Stimulated activated CD4-positive, alpha-beta T cell treated with anti-CD3 and anti-CD28 coated beads, Interleukin-1b, Interleukin-23, amount 100 ng/mL, for 48 hours (primary cell): ENCODE results near the gene NUDCD3.
"Not testable (repeated sequence)": the region's sequence is repeated elsewhere in the genome, so short reads cannot be mapped to it uniquely, and the experiment has no call there.

ENCODE experiments used
- DNase-seq: peaks from one replicate; pipeline ENCODE4 v3.0.0-alpha.2; 2020

NUDCD3 gene

GRCh38 chr7:44445986-44446671 lies 44.3 kb downstream of the NUDCD3 start:
- no peak for DNase-seq

- DNase-seq, result no peak
Measured at GRCh38 chr7:44441079-44441478, 49.4 kb downstream of the NUDCD3 start.

DNA sequence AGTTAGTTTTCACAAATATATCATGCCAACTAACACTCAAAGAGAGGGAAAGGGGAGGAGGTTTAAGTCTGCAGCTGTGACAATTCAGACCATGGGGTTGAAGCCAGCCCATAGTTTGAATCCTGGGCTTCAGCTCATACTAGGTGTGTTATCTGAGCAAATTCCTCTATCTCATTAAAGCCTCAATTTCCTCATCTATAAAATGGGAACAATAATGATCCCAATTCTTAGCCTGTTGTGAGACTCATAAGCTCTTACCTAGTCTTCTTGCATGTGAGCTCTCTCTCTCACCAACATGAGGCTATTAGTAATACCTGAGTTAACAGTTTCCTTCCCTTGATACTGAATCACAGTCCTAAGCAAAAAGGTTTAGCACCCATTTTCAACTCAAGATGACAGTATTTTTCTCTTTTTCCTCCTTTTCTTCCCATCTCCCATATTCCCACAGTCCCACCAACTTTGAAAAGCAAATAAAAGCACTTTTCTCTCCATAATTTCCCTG lies 49.8 kb downstream of the NUDCD3 start:
- no peak for DNase-seq

DNA sequence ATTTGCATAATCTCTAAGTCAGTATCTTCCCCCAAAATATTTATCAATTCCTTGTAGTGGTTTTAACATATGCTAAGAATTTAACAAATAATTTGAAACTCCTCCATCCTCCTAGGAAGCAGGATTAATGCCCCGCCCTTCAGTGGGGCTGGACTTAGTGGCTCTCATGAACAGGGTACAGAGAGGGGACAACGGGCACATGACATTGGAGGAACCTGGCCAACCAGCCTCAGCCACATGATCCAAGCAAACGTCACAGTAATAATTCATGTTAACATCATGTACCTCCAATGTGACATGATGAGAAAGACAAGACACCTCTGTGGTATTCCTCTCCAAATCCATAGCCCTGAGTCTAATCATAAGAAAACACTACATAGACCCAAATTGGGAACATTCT lies 50.5 kb downstream of the NUDCD3 start:
- DNase-seq, result no peak

- no peak for DNase-seq
Measured at GRCh38 chr7:44438816-44439215, 51.6 kb downstream of the NUDCD3 start.

DNA sequence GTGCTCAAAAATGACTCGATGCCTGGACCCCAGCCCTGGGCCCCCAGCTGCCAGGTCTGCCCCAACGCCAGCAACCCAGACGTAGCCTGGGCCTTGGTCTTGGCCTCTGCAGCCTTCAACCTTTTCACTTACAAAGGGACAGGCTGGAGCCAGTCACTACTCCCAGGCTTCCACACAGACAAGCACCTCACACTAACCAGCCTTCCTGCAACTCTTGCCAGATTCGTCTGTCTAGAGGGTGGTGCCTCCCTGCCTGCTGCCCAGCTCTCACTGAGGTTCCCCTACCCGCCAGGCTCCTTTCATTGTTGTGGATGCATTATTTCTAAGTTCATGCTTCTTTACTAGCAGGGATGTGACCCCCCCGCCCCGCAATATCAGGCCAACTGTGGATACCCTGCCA lies 56.3 kb downstream of the NUDCD3 start:
- no peak for DNase-seq

GRCh38 chr7:44433255-44434022 lies 57.0 kb downstream of the NUDCD3 start:
- no peak for DNase-seq

GRCh38 chr7:44432381-44432977 lies 58.0 kb downstream of the NUDCD3 start:
- DNase-seq, result no peak

- DNase-seq, result no peak
Measured at GRCh38 chr7:44431091-44431608, 59.3 kb downstream of the NUDCD3 start.

- no peak for DNase-seq
Measured at GRCh38 chr7:44430054-44430453, 60.4 kb downstream of the NUDCD3 start.

DNA sequence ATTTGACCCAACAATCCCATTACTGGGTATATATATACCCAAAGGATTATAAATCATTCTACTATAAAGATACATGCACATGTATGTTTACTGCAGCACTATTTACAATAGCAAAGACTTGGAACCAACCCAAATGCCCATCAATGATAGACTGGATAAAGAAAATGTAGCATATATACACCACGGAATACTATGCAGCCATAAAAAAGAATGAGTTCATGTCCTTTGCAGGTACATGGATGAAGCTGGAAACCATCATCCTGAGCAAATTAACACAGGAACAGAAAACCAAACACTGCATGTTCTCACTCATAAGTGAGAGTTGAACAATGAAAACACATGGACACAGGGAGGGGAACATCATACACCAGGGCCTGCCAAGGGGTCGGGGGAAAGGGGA lies 65.7 kb downstream of the NUDCD3 start:
- not testable (repeated sequence) for DNase-seq

- DNase-seq, result no peak
Measured at GRCh38 chr7:44416941-44417340, 73.5 kb downstream of the NUDCD3 start.

- DNase-seq, result no peak
Measured at GRCh38 chr7:44415510-44415909, 74.9 kb downstream of the NUDCD3 start.

GRCh38 chr7:44415047-44415446 lies 75.4 kb downstream of the NUDCD3 start:
- no peak for DNase-seq

DNA sequence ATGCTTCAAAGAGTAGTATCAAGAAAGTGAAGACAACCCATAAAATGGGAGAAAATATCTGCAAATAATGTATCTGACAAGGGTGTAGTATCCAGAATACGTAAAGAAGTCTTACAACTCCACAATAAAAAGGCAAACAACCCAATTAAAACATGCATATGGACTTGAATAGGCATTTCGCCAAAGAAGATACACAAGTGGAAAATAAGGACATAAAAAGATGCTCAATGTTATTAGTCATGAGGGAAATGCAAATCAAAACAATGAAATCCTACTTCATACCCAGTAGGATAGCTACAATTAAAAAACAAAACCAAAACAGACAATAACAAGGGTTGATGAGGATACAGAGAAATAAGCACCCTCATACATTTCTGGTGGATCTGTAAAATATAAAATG lies 79.2 kb downstream of the NUDCD3 start:
- no peak for DNase-seq

- no peak for DNase-seq
Measured at GRCh38 chr7:44408596-44408995, 81.9 kb downstream of the NUDCD3 start.

GRCh38 chr7:44403775-44404174 lies 86.7 kb downstream of the NUDCD3 start:
- DNase-seq, result no peak

DNA sequence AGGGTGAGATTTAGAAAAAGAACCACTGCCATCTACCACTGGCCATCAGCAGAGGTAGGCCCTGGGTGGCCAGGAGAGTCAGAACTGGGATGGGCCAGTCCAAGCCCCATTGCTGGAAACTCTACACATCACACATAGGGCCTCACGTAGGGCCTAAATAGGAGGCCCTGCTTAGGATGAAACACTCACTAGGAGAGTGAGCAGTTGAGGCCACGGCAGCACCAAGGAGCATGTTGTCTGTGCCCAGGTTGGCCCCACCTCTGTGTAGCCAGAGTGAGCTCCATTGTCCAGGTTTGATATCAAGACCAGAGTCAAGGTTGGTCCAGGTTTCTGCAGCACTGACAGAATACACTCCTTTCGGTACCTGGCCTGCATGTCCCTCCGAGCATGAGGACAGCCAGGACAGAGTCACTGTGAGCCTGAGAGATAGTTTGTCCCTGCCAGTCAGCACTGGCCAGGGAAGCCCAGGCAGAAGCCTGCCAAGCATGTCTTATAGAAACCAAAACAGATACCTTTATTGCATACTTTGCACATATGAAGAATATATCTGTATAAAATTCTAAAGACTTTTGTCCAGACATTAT lies 87.2 kb downstream of the NUDCD3 start:
- DNase-seq, result no peak

DNA sequence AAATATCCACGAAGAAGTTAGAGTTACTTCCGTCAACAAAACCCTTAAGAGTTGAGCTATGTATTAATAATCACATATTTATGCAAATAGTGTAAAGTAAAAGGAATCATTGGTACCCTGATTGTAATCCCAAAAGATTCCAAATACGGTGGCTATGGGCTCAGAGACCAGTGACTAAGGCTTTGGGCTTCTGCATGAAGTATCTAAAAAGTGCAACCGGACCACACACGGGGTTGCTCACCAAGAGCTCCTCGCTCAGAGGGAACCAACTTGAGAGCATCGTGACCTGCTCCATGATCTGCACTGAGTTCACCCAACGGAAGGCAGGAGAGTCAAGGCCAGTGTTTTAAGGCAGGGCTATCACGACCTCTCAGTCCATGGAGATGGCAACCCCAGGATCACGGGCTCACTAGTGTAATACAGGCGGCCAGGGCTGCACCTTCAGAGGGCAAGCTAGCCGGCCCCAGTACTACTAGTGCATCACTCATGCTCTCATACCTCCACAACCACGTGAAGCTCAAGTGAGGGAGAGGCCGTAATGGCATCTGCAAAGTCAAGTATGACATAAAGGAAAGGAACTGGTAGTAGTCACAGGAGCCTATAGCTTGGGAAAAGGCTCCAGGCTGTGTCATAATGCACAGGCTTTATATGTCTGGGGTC lies 87.9 kb downstream of the NUDCD3 start:
- no peak for DNase-seq

- no peak for DNase-seq
Measured at GRCh38 chr7:44401692-44402091, 88.8 kb downstream of the NUDCD3 start.

- DNase-seq, result no peak
Measured at GRCh38 chr7:44400033-44400511, 90.4 kb downstream of the NUDCD3 start.

DNA sequence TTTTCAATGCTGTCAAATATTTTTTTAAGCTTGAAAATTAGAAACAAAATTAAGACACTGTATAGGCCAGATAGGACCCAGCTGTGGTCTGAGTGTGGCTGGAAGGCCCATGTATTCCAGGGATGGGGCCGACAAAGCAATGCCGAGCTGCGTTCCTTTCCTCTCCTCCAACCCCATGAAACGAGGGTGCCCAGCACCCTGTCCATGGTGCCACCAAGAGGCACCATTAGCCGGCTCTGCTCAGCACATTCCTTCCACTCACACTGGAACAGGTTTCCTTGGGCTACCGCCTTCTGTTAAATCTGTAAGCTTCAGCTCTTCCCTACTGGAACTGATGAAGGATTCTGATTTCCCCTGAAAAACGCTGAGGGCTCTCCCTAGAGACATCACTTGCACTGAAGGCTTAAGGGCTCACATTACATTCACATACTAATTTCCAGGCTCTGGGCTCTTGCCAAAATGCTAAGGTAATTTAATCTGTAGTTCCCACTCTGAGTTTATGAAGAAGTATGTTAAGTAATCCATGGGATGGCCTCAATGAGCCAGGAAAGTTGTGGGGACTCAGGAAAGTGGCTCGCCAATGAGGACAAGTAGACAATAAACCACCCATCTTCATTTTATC lies 91.4 kb downstream of the NUDCD3 start:
- no peak for DNase-seq
